ENCODE data around the gene RFX1.
"Not testable (repeated sequence)": the region's sequence is repeated elsewhere in the genome, so short reads cannot be mapped to it uniquely, and the experiment has no call there.

DNA sequence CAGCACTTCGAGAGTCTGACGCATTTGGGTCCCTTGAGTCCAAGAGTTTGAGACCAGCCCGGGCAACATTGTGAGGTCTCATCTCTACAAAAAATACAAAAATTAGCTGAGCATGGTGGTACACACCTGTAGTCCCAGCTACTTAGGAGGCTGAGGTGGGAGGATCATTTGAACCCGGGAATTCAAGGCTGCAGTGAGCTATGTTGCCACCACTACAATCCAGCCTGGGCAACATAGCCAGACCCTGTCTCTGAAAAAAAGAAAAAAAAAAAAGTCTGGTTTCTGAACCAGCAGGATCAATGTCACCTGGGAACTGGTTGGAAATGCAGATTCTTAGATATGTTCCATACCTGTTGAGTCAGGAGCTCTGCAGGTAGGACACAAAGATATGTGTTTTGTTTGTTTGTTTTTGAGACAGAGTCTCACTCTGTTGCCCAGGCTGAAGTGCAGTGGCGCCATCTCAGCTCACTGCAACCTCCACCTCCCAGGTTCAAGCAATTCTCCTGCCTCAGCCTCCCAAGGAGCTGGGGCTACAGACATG, 20.6 kb upstream of the RFX1 start:
- TF ChIP-seq EZH2 (IDR thresholded peaks at IDR 0.05; ENCODE audit: borderline replicate concordance, insufficient read depth, low read depth, low read length, poor library complexity, severe bottlenecking), result not testable (repeated sequence)
- TF ChIP-seq, protein P1, sequence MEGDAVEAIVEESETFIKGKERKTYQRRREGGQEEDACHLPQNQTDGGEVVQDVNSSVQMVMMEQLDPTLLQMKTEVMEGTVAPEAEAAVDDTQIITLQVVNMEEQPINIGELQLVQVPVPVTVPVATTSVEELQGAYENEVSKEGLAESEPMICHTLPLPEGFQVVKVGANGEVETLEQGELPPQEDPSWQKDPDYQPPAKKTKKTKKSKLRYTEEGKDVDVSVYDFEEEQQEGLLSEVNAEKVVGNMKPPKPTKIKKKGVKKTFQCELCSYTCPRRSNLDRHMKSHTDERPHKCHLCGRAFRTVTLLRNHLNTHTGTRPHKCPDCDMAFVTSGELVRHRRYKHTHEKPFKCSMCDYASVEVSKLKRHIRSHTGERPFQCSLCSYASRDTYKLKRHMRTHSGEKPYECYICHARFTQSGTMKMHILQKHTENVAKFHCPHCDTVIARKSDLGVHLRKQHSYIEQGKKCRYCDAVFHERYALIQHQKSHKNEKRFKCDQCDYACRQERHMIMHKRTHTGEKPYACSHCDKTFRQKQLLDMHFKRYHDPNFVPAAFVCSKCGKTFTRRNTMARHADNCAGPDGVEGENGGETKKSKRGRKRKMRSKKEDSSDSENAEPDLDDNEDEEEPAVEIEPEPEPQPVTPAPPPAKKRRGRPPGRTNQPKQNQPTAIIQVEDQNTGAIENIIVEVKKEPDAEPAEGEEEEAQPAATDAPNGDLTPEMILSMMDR (IDR thresholded peaks at IDR 0.05), result not testable (repeated sequence)

Measured in B cell (primary cell).